Left cardiac atrium (tissue), 4 donors: ENCODE data around the gene HIF1AN. TPM values are rescaled to one million over a fixed set of nuclear protein-coding genes. Genes with fewer than 3 reads are reported as not detected.
A peak's percentile ranks its signal among the peaks of the same experiment; 100 is the strongest.

ENCODE experiments used
- ATAC-seq, 2 donors: fragments of 200-7000 bp; cut with Tn5 transposase; one replicate each; pipeline ENCODE4 v1.9.1; 2020; ENCODE audit warnings: mild to moderate bottlenecking in 2 of 2, moderate library complexity in 2 of 2
- DNase-seq: peaks from one replicate; pipeline ENCODE4 v3.0.0-alpha.2; 2020
- intact Hi-C, 2 donors: fragments of 100-400 bp; cut with DNase I; formaldehyde crosslinking; loops; one replicate each; pipeline versions ENCODE4 v1.14.1 to v1.15.1; 2022 to 2023
- total RNA-seq, 2 donors: library from RNA; stranded (reverse); fragmentation: NEBNext Ultra II Directional; extraction: Animal tissue kit (Norgen Biotek cat#: 25700); gene quantifications; one replicate each; pipeline ENCODE4 v1.2.1, GENCODE V29; 2021
- donor health status: DM: no; HTN: yes; CAD: no.
- donor health status: DM: no; HTN: yes; CAD: no; lungs with severe emphysema.
- donor health status: DM: yes; HTN: yes; CAD: no.
- donor health status: Dilated cardiomyopathy.

Gene HIF1AN
- total RNA-seq, 2 donors from 2014 or later: 30.7 to 37.8 TPM

DNA sequence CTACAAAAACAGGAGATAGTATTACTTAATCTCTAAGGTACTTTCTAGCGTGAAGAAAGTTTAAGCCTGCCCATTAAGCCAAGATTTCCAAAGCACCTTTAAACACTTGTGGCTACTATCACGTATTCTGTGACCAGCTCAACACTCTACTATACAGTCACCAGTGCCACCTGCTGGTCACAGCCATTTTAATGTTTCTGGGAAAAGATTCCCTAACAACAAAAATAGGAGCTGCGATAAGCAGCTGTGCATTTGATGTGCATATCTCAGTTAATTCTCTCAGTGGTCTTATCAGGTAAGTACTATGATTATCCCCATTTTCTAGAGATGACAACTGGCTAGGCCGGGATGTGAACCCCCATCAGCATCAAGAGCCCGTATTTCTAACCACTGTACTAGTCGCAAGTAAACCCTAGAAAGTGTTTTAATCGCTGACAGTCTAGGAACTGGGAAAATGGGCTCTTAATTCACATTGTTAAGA is 16.9 kb upstream of the HIF1AN start:
- ATAC-seq (peak; percentile 61 to 73), DNase-seq (peak; percentile 69)
- intact Hi-C loops: loop anchor here in 1 of 2 donors (5.0 kb wide), 1 partner anchor 182 kb away; no protein-coding TSS in a partner anchor

GRCh38 chr10:100519311-100520051 is 16.3 kb upstream of the HIF1AN start, which contains the start of gene SEC31B:
Gene SEC31B, minus strand, starts transcription at chr10:100519861. Its CDS starts 2,909 bp downstream, at chr10:100516952.
- intact Hi-C loops: loop anchor here in 1 of 2 donors (5.0 kb wide), 1 partner anchor 182 kb away; no protein-coding TSS in a partner anchor
- ATAC-seq: peak; percentile 83 to 86
- peak; percentile 48 for DNase-seq

DNA sequence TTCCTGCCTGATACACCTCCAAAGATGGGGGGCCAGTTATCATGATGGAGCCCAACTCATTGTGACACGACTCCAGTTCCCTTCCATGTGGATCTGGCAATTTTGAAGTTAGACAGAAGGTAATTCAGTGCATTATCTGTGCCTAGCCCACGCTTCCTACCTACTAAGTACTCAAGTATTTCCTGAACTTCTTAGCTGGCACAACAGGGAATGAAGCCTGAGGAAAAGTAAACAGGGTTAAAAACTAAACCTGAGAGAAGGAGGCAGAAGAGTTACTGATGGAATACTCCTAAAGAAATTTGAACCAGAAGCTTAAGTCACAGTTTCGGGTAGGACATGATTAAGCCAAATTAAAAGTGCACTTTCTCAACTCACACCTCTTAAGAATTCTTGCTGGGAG is 14.9 kb upstream of the HIF1AN start:
- no peak for ATAC-seq
- intact Hi-C loops: no loop called here
- DNase-seq: no peak

GRCh38 chr10:100522107-100522801 is 13.5 kb upstream of the HIF1AN start:
- no peak for ATAC-seq
- no peak for DNase-seq
- intact Hi-C loops: no loop called here

DNA sequence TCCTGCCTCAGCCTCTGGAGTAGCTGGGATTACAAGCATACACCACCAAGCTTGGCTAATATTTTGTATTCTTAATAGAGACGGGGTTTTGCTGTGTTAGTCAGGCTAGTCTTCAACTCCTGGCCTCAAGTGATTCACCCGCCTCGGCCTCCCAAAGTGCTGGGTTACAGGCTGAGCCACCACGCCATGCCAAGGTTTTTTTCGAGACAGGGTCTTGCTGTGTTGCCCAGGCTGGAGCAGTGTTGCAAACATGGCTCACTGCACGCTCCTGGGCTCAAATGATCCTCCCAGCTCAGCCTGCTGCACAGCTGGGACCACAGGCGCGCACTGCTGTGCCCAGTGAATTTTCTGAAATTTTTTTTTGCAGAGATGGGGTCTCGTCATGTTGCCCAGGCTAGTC is 12.8 kb upstream of the HIF1AN start:
- DNase-seq (no peak), ATAC-seq (no peak)
- intact Hi-C loops: no loop called here

DNA sequence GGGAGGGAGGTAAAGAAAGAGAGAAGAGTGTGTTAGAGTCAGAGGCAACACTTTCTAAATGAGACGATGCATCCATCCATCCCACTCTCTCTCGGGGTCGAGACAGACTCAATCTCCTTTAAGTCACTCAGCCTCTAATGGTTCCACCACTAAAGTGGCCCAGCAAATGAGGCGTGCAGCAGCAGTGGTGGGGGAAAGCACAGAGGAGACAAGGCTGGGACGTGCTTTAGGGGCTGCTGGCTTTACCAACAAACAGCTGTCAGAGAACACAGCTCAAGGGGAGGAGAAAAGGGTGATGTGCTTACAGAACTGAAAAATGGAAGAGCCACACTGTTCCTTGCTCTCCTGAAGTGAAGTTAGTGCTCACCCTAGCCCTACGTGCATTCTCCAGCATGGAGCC is 11.5 kb upstream of the HIF1AN start:
- ATAC-seq: no peak
- no peak for DNase-seq
- intact Hi-C loops: no loop called here

DNA sequence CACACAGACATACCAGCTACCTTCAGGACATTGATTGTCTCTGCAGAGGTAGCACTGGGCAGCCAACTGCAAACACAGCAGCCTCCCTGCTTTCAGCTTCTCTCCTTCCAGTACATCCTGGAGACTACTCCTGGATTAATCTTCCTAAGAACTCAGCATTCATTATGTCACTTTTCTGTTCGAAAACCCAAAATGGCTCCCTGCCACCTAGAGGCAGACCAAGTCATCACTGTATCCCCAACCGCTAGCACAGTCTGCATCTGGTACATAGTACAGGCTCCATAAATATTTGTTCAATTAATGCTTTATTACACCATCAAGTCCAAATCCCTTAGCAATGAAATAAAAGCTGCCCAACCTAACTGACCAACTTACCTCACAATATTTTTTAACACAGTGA is 11.1 kb upstream of the HIF1AN start:
- ATAC-seq (no peak), DNase-seq (no peak)
- intact Hi-C loops: no loop called here

DNA sequence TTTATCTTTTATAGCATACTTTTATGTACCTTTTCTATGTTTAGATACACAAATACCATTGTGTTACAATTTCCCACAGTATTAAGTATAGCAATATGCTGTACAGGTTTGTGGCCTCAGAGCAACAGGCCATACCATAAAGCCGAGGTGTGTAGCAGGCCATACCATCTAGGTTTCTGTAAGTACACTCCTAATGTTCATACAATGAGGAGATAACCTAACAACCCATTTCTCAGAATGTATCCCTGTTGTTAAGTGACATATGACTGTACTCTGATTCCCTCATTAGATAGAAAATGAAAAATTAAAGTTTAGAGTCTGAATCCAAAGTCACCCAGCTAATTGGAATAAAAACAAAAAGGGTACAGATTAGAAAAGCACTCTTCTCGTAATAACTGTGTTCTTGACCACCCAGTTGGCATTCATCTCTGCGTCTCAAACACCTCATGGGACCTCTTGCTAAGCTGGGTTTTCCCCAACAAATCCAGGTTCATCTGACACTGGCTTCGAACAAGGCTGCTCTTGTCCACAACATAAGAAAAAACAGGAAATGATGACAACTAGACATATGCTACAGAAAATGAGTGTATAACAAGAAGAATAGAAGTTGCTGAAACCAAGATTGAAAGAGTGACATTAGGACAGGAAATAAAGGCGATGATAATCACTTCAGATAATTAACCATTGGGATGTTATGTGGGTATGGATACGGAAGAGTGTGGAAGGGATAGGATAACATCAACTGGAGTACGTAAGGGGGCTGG is 7.4 kb upstream of the HIF1AN start:
- no peak for ATAC-seq
- intact Hi-C loops: no loop called here

GRCh38 chr10:100528921-100529474 is 6.7 kb upstream of the HIF1AN start:
- DNase-seq (peak; percentile 27), ATAC-seq (peak in 1 of 2 donors; percentile 7)
- intact Hi-C loops: no loop called here

More for the DNA sequence above, 7.4 kb upstream of the HIF1AN start:
- DNase-seq: no peak

GRCh38 chr10:100529475-100530298 is 6.1 kb upstream of the HIF1AN start, which contains the start of gene NDUFB8:
Gene NDUFB8, minus strand, starts transcription at chr10:100529871. Its CDS starts 20 bp downstream, at chr10:100529851.
- peak; percentile 93 for DNase-seq
- peak; percentile 95 to 96 for ATAC-seq
- intact Hi-C loops: no loop called here

DNA sequence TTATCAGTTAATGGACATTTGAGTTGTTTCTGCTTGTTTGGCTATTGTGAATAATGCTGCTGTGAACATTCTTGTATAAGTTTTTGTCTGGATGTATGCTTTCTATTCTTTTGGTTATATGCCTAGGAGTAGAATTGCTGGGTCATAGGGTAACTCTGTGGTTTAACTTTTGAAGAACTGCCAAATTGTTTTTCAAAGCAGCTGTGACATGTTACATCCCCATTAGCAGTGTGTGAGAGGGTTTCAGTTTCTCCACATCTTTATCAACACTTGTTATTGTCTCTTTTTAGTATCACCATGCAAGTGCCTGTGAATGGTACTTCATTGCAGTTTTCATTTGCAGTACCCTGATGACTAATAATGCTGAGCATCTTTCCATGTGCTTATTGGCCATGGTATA is 4.0 kb upstream of the HIF1AN start:
- intact Hi-C loops: no loop called here
- no peak for DNase-seq
- no peak for ATAC-seq

- ATAC-seq: no peak
- intact Hi-C loops: no loop called here
- DNase-seq: no peak
Observed at GRCh38 chr10:100534726-100535125, 1.0 kb upstream of the HIF1AN start.

- intact Hi-C loops: no loop called here
- DNase-seq (no peak), ATAC-seq (peak in 1 of 2 donors; percentile 3)
Observed at GRCh38 chr10:100535338-100535714, 417 bp upstream of the HIF1AN start.

GRCh38 chr10:100537475-100537874 is 1.7 kb downstream of the HIF1AN start:
- intact Hi-C loops: no loop called here
- DNase-seq: no peak
- no peak for ATAC-seq

DNA sequence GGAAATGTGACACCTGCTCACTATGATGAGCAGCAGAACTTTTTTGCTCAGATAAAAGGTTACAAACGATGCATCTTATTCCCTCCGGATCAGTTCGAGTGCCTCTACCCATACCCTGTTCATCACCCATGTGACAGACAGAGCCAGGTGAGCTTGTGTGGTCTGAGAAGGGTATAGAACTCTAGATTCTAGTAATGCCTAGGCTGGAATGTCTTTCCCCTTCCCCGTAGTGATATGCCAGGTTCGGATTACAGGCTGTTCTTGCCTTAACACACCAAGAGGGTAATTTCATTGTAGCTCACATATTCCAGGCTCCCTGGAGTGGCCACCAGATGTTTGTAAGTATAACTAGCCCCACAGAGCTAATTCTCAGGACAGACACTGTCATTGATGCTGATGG is 9.2 kb downstream of the HIF1AN start:
- DNase-seq: no peak
- intact Hi-C loops: no loop called here
- ATAC-seq: no peak

DNA sequence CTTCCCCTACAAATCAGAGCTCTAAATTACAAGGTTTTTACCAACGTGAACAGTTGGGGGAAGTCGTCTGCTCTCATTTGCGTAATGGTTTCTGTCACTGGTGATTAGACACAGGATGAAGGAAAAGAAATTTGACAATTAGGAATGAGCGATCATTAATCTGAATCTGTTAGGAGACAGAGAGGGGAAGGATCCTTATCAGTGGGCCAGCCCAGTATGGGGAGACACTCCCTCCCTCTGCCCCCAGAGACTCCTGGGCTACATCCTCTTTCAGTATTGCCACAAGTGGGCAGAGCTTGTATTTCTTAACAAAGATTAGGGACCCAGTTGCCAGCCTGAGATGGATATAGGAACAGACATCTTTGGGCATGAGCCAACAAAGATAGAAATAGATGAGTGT is 15.5 kb downstream of the HIF1AN start:
- intact Hi-C loops: no loop called here
- ATAC-seq (no peak), DNase-seq (no peak)

DNA sequence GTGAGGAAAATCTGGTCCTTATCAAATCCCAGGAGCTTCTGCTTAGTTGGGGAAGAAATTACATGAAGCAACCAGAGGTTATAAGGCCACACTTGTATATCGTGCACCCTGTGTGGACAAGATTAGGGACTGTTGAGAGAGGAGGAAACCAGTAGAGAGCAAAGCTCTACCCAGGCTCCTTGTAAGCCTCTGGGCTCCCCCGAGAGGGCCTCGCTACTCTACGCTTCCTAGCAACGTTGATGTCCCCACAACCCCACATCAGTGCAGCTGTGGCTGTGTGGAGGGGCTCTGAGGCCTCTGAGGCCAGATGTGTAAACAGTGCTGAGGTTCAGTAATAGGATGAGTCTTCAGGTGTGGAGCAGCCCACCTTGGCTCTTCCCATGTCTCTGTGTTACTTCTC is 16.0 kb downstream of the HIF1AN start:
- DNase-seq (no peak), ATAC-seq (peak in 1 of 2 donors; percentile 8)
- intact Hi-C loops: no loop called here

- ATAC-seq: no peak
- DNase-seq: no peak
- intact Hi-C loops: no loop called here
Observed at GRCh38 chr10:100553929-100554328, 18.2 kb downstream of the HIF1AN start.
